K562 (cell line): ENCODE measurements around the gene SHISA8. TPM values are rescaled to one million over a fixed set of nuclear protein-coding genes. Genes with fewer than 3 reads are reported as not detected.

Experiments used
- ARID4B ChIP-seq: sonication (generic); formaldehyde crosslinking; IDR thresholded peaks from 2 replicates; pipeline ENCODE4 v1.8.0; 2022; ENCODE audit warnings: mild to moderate bottlenecking, missing genetic modification reagents
- ATF7 ChIP-seq: fragments of 450-650 bp; IDR thresholded peaks from 2 replicates; pipeline ENCODE4 v1.7.1; 2014; ENCODE audit warnings: mild to moderate bottlenecking, moderate library complexity
- DPF2 ChIP-seq: fragments of 450-650 bp; IDR thresholded peaks from 2 replicates; pipeline ENCODE4 v1.6.1; 2016
- HNRNPUL1 ChIP-seq: fragments of 200-400 bp; formaldehyde crosslinking; IDR thresholded peaks from 2 replicates; pipeline ENCODE4 v1.6.1; 2017; ENCODE audit warnings: low read length
- LCOR ChIP-seq: sonication (generic); formaldehyde crosslinking; IDR thresholded peaks from 2 replicates; pipeline ENCODE4 v1.8.0; 2022; ENCODE audit warnings: mild to moderate bottlenecking, missing genetic modification reagents
- MIER1 ChIP-seq: fragments of 450-650 bp; IDR thresholded peaks from 2 replicates; pipeline ENCODE4 v1.6.1; 2016; ENCODE audit warnings: antibody characterized with exemption, mild to moderate bottlenecking, low read depth
- MNT ChIP-seq, 2 experiments: fragments of 450-650 bp; conservative IDR thresholded peaks; 2 replicates each; pipeline ENCODE4 v1.6.1; 2017; ENCODE audit warnings: mild to moderate bottlenecking in 2 of 2, moderate library complexity in 2 of 2
- NFIC ChIP-seq: fragments of 450-650 bp; IDR thresholded peaks from 2 replicates; pipeline ENCODE4 v1.6.1; 2017; ENCODE audit warnings: mild to moderate bottlenecking, inconsistent platforms
- NR2C1 ChIP-seq, 2 experiments: fragments of 450-650 bp; IDR thresholded peaks; 2 replicates each; pipeline ENCODE4 v1.6.1; 2017; ENCODE audit warnings: mild to moderate bottlenecking in 2 of 2, antibody characterized with exemption in 1 of 2, inconsistent platforms in 1 of 2, missing compliant biosample characterization in 1 of 2, missing genetic modification characterization in 1 of 2
- POLR2G ChIP-seq: fragments of 200-400 bp; formaldehyde crosslinking; IDR thresholded peaks from 2 replicates; pipeline ENCODE4 v1.6.1; 2017; ENCODE audit warnings: low read depth, mild to moderate bottlenecking, antibody characterized with exemption, low read length, moderate library complexity
- POLR3G ChIP-seq: IDR thresholded peaks from 2 replicates; pipeline ENCODE4 v1.6.1; 2011; ENCODE audit not compliant: insufficient read length, insufficient replicate concordance; ENCODE audit errors: extremely low read depth
- RAD51 ChIP-seq: fragments of 450-650 bp; IDR thresholded peaks from 2 replicates; pipeline ENCODE4 v1.7.1; 2016; ENCODE audit warnings: low read depth, mild to moderate bottlenecking, borderline replicate concordance
- RBM39 ChIP-seq: fragments of 200-400 bp; formaldehyde crosslinking; optimal IDR thresholded peaks from 2 replicates; pipeline ENCODE3; 2018; ENCODE audit warnings: low read depth, low read length
- SAP30 ChIP-seq: fragments of 200-600 bp; sonication (generic); IDR thresholded peaks from 2 replicates; pipeline ENCODE4 v1.6.1; 2012; ENCODE audit warnings: borderline replicate concordance, low read depth, mild to moderate bottlenecking, moderate library complexity, low read length, control low read depth, inconsistent platforms; ENCODE audit not compliant: insufficient read depth, poor library complexity, severe bottlenecking
- SOX6 ChIP-seq: fragments of 450-650 bp; IDR thresholded peaks from 2 replicates; pipeline ENCODE4 v1.6.1; 2014; ENCODE audit warnings: mild to moderate bottlenecking
- TAF9B ChIP-seq: fragments of 450-650 bp; IDR thresholded peaks from 2 replicates; pipeline ENCODE4 v1.6.1; 2018; ENCODE audit warnings: mild to moderate bottlenecking; ENCODE audit not compliant: partially characterized antibody
- YY1 ChIP-seq, 3 experiments: IDR thresholded peaks; 2 replicates each; pipeline ENCODE4 v1.6.1; 2011; ENCODE audit warnings: low read length in 2 of 3, mild to moderate bottlenecking in 2 of 3, moderate library complexity in 2 of 3, borderline replicate concordance in 1 of 3, control low read depth in 1 of 3, low read depth in 1 of 3; ENCODE audit not compliant: insufficient read depth in 3 of 3, insufficient replicate concordance in 2 of 3, control insufficient read depth in 1 of 3, insufficient read length in 1 of 3; ENCODE audit errors: extremely low read depth in 1 of 3
- ZBTB17 ChIP-seq: fragments of 450-650 bp; formaldehyde crosslinking; IDR thresholded peaks from 2 replicates; pipeline ENCODE4 v1.4.0; 2020; ENCODE audit warnings: mild to moderate bottlenecking
- ZKSCAN8 ChIP-seq: fragments of 200-800 bp; sonication (Bioruptor generic); IDR thresholded peaks from 2 replicates; pipeline ENCODE4 v1.6.1; 2016; ENCODE audit warnings: missing genetic modification characterization, missing compliant biosample characterization
- ZNF232 ChIP-seq: sonication (generic); formaldehyde crosslinking; IDR thresholded peaks from 2 replicates; pipeline ENCODE4 v1.8.0; 2022; ENCODE audit warnings: mild to moderate bottlenecking, missing genetic modification reagents
- ZNF57 ChIP-seq: fragments of 450-650 bp; formaldehyde crosslinking; IDR thresholded peaks from 2 replicates; pipeline ENCODE4 v1.4.0; 2020; ENCODE audit warnings: mild to moderate bottlenecking, moderate library complexity
- polyA plus RNA-seq, 8 experiments: library from polyadenylated mRNA; depleted of rRNA in 4 of 8; stranded (reverse) in 5 of 8; unstranded in 3 of 8; fragments of >200 nt; fragmentation: Nextera tagmentation in 2 of 8; fragmentation: Illumina TruSeq in 1 of 8; extraction: Ambion mirVana in 2 of 8; extraction: Trizol in 1 of 8; gene quantifications; 2 replicates each; pipeline versions ENCODE4 v1.2.1 to v1.2.3, GENCODE V29; 2011 to 2014; ENCODE audit warnings: inconsistent platforms in 1 of 8, missing spikeins in 1 of 8
- total RNA-seq, 7 experiments: library from RNA; depleted of rRNA in 6 of 7; stranded (reverse); fragments of >200 nt in 6 of 7; fragmentation: Illumina TruSeq in 2 of 7; extraction: Trizol in 2 of 7; gene quantifications; 2 replicates each; pipeline versions ENCODE4 v1.2.1 to v1.2.3, GENCODE V29; 2011 to 2021; ENCODE audit warnings: low replicate concordance in 1 of 7

SHISA8 gene
- total and polyA plus RNA-seq, 9 of the 15 experiments (the other 6 are each of a cell fraction or from before 2014, with no cell fraction given): 0.07 to 3.3 (median 1.1) TPM; not detected in 4

- peak; percentile 24; the same call in 1 of the 2 replicates for TF ChIP-seq ARID4B (CRISPR knock-in tag)
- TF ChIP-seq LCOR (CRISPR knock-in tag): peak; percentile 67; the same call in 1 of the 2 replicates
- peak; percentile 29; the same call in 1 of the 2 replicates for TF ChIP-seq DPF2
- TF ChIP-seq SOX6: peak; percentile 28; the same call in 1 of the 2 replicates
- no peak for TF ChIP-seq ZNF57 (CRISPR knock-in tag)
- TF ChIP-seq RAD51: peak; percentile 88
- no peak for TF ChIP-seq POLR3G
- TF ChIP-seq POLR2G: peak; percentile 91
- TF ChIP-seq MNT (conservative IDR thresholded peaks at IDR 0.05): peak; percentile 93 to 96
- TF ChIP-seq RBM39: no peak
- no peak for TF ChIP-seq ZNF232 (CRISPR knock-in tag)
- TF ChIP-seq ATF7: peak; percentile 50; the same call in 1 of the 2 replicates
- TF ChIP-seq ZBTB17 (CRISPR knock-in tag): no peak
- peak; percentile 40 for TF ChIP-seq TAF9B
- TF ChIP-seq MIER1: no peak
- TF ChIP-seq NFIC: 0 out of 2 replicates have a peak, but pooled peaks have one; percentile 40
- TF ChIP-seq ZKSCAN8 (CRISPR knock-in tag): no peak
- peak; percentile 90 for TF ChIP-seq SAP30
- TF ChIP-seq YY1 (IDR thresholded peaks at IDR 0.05; ENCODE audit: borderline replicate concordance in 1 of 3, control insufficient read depth in 1 of 3, extremely low read depth in 1 of 3, insufficient read depth in 3 of 3, insufficient read length in 1 of 3, insufficient replicate concordance in 2 of 3, low read depth in 1 of 3, low read length in 2 of 3): peak in 2 of 3 experiments; percentile 29 to 83
- no peak for TF ChIP-seq NR2C1 (IDR thresholded peaks at IDR 0.05)
- no peak for TF ChIP-seq NR2C1 (tag; IDR thresholded peaks at IDR 0.05)
- no peak for TF ChIP-seq HNRNPUL1
These were observed 32.0 kb upstream of the SHISA8 start, which contains the start of gene CENPM (continued) for GRCh38 chr22:41946629-41947423.
